Measurements from ENCODE around the gene TYW1B.
"Not testable (repeated sequence)": the region's sequence is repeated elsewhere in the genome, so short reads cannot be mapped to it uniquely, and the experiment has no call there.

Gene TYW1B

GRCh38 chr7:72540923-72541322 lies 287.1 kb downstream of the TYW1B start:
- H3K9ac ChIP-seq (ENCODE audit: low read depth, low read length) = no peak overlapping the region
- no peak overlapping the region for H3K4me3 ChIP-seq (ENCODE audit: low read depth, low read length)
- no peak overlapping the region for H3K27ac ChIP-seq (ENCODE audit: low read depth, low read length)
- H3K4me1 ChIP-seq (ENCODE audit: control insufficient read depth, insufficient read depth, low read length) = no peaks in the 10 kb centered on the region
- H3K27me3 ChIP-seq (ENCODE audit: control insufficient read depth, insufficient read depth, low read length) = no peaks in the 10 kb centered on the region
- no peaks in the 10 kb centered on the region for H3K36me3 ChIP-seq (ENCODE audit: control insufficient read depth, insufficient read depth, low read length)
- H3K9me3 ChIP-seq (ENCODE audit: control insufficient read depth, insufficient read depth, low read length) = no peaks in the 10 kb centered on the region

GRCh38 chr7:72540106-72540611 lies 287.8 kb downstream of the TYW1B start:
- no peaks in the 10 kb centered on the region for H3K36me3 ChIP-seq (ENCODE audit: control insufficient read depth, insufficient read depth, low read length)

GRCh38 chr7:72539702-72540101 lies 288.3 kb downstream of the TYW1B start:
- Histone ChIP-seq H3K9me3 (ENCODE audit: control insufficient read depth, insufficient read depth, low read length) (no peaks in the 10 kb centered on the region), H3K4me3 (ENCODE audit: low read depth, low read length) (no peak overlapping the region), H3K27ac (ENCODE audit: low read depth, low read length) (no peak overlapping the region), H3K36me3 (ENCODE audit: control insufficient read depth, insufficient read depth, low read length) (no peaks in the 10 kb centered on the region), H3K9ac (ENCODE audit: low read depth, low read length) (no peak overlapping the region), H3K27me3 (ENCODE audit: control insufficient read depth, insufficient read depth, low read length) (no peaks in the 10 kb centered on the region), H3K4me1 (ENCODE audit: control insufficient read depth, insufficient read depth, low read length) (no peaks in the 10 kb centered on the region)

More at GRCh38 chr7:72540106-72540611, 287.8 kb downstream of the TYW1B start:
- no peaks in the 10 kb centered on the region for H3K9me3 ChIP-seq (ENCODE audit: control insufficient read depth, insufficient read depth, low read length)
- H3K27me3 ChIP-seq (ENCODE audit: control insufficient read depth, insufficient read depth, low read length) = no peaks in the 10 kb centered on the region
- no peak overlapping the region for H3K27ac ChIP-seq (ENCODE audit: low read depth, low read length)
- no peak overlapping the region for H3K9ac ChIP-seq (ENCODE audit: low read depth, low read length)
- H3K4me1 ChIP-seq (ENCODE audit: control insufficient read depth, insufficient read depth, low read length) = no peaks in the 10 kb centered on the region
- H3K4me3 ChIP-seq (ENCODE audit: low read depth, low read length) = no peak overlapping the region

- H3K27me3 ChIP-seq (ENCODE audit: control insufficient read depth, insufficient read depth, low read length) = no peaks in the 10 kb centered on the region
- no peak overlapping the region for H3K27ac ChIP-seq (ENCODE audit: low read depth, low read length)
- no peaks in the 10 kb centered on the region for H3K4me1 ChIP-seq (ENCODE audit: control insufficient read depth, insufficient read depth, low read length)
- no peaks in the 10 kb centered on the region for H3K36me3 ChIP-seq (ENCODE audit: control insufficient read depth, insufficient read depth, low read length)
- no peaks in the 10 kb centered on the region for H3K9me3 ChIP-seq (ENCODE audit: control insufficient read depth, insufficient read depth, low read length)
- no peak overlapping the region for H3K9ac ChIP-seq (ENCODE audit: low read depth, low read length)
- H3K4me3 ChIP-seq (ENCODE audit: low read depth, low read length) = no peak overlapping the region
Measured at GRCh38 chr7:72538856-72539255, 289.1 kb downstream of the TYW1B start.

GRCh38 chr7:72538147-72538546 lies 289.9 kb downstream of the TYW1B start:
- no peak overlapping the region for H3K9ac ChIP-seq (ENCODE audit: low read depth, low read length)
- H3K9me3 ChIP-seq (ENCODE audit: control insufficient read depth, insufficient read depth, low read length) = no peaks in the 10 kb centered on the region
- no peaks in the 10 kb centered on the region for H3K4me1 ChIP-seq (ENCODE audit: control insufficient read depth, insufficient read depth, low read length)
- H3K36me3 ChIP-seq (ENCODE audit: control insufficient read depth, insufficient read depth, low read length) = no peaks in the 10 kb centered on the region
- no peak overlapping the region for H3K4me3 ChIP-seq (ENCODE audit: low read depth, low read length)
- H3K27me3 ChIP-seq (ENCODE audit: control insufficient read depth, insufficient read depth, low read length) = no peaks in the 10 kb centered on the region
- no peak overlapping the region for H3K27ac ChIP-seq (ENCODE audit: low read depth, low read length)

- not testable (repeated sequence) for H3K27me3 ChIP-seq (ENCODE audit: control insufficient read depth, insufficient read depth, low read length); H3K27ac ChIP-seq (ENCODE audit: low read depth, low read length); H3K4me1 ChIP-seq (ENCODE audit: control insufficient read depth, insufficient read depth, low read length); H3K36me3 ChIP-seq (ENCODE audit: control insufficient read depth, insufficient read depth, low read length); H3K9me3 ChIP-seq (ENCODE audit: control insufficient read depth, insufficient read depth, low read length); H3K4me3 ChIP-seq (ENCODE audit: low read depth, low read length); H3K9ac ChIP-seq (ENCODE audit: low read depth, low read length)
Measured at GRCh38 chr7:72536038-72536437, 292.0 kb downstream of the TYW1B start.

- H3K9me3 ChIP-seq (ENCODE audit: control insufficient read depth, insufficient read depth, low read length); H3K27me3 ChIP-seq (ENCODE audit: control insufficient read depth, insufficient read depth, low read length); H3K9ac ChIP-seq (ENCODE audit: low read depth, low read length); H3K4me1 ChIP-seq (ENCODE audit: control insufficient read depth, insufficient read depth, low read length); H3K4me3 ChIP-seq (ENCODE audit: low read depth, low read length); H3K36me3 ChIP-seq (ENCODE audit: control insufficient read depth, insufficient read depth, low read length); H3K27ac ChIP-seq (ENCODE audit: low read depth, low read length): not testable (repeated sequence)
Measured at GRCh38 chr7:72531048-72531447, 297.0 kb downstream of the TYW1B start.
